Neutrophil (primary cell): ENCODE results near the gene VAMP8.
"Not testable (repeated sequence)": the region's sequence is repeated elsewhere in the genome, so short reads cannot be mapped to it uniquely, and the experiment has no call there.

ENCODE experiments used
- H3K27ac ChIP-seq: fragments of 200-600 bp; sonication (generic); 2 replicates; pipeline ENCODE4 v1.5.1; 2016; ENCODE audit warnings: mild to moderate bottlenecking, moderate library complexity
- H3K27me3 ChIP-seq: fragments of 200-600 bp; sonication (generic); 2 replicates; pipeline ENCODE4 v1.6.0; 2016; ENCODE audit warnings: mild to moderate bottlenecking
- H3K36me3 ChIP-seq: fragments of 200-600 bp; sonication (generic); 2 replicates; pipeline ENCODE4 v1.5.1; 2017
- H3K4me1 ChIP-seq, 2 experiments: fragments of 200-600 bp in 1 of 2; sonication (generic) in 1 of 2; 1 replicate in 1 of 2; 2 replicates in 1 of 2; pipeline versions ENCODE4 v1.5.1 to v1.6.1; 2013 to 2016; ENCODE audit warnings: low read depth in 1 of 2, low read length in 1 of 2, mild to moderate bottlenecking in 1 of 2, moderate library complexity in 1 of 2; ENCODE audit not compliant: control insufficient read depth in 1 of 2, insufficient read depth in 1 of 2
- H3K4me3 ChIP-seq, 2 experiments: fragments of 200-600 bp in 1 of 2; sonication (generic) in 1 of 2; 1 replicate in 1 of 2; 2 replicates in 1 of 2; pipeline ENCODE4 v1.5.1; 2013 to 2016; ENCODE audit warnings: low read depth in 1 of 2, low read length in 1 of 2, mild to moderate bottlenecking in 1 of 2, moderate library complexity in 1 of 2
- H3K9me3 ChIP-seq: fragments of 200-600 bp; sonication (generic); 2 replicates; pipeline ENCODE4 v1.5.1; 2016
- TF ChIP-seq, protein P1 (sequence below): fragments of 200-600 bp; sonication (generic); IDR thresholded peaks from 2 replicates; pipeline ENCODE4 v1.5.1; 2016; ENCODE audit warnings: antibody characterized with exemption

VAMP8 gene

DNA sequence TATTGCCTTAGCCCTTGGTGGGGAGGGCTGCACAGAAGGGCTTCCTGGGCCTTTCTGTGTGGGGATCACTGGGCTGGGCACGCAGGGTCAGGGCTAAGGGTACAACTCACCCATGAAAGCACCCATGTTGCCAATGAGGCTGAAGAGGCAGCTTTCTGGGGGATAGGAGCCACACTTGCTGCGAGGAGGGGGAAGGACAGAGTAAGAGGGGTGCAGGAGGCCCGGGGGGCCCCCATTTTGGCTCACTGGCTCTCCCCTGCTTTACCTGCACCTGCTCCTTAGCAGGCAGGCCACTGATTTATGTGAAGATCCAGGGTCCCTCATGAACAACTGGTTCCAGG lies 22.8 kb downstream of the VAMP8 start:
- H3K27ac ChIP-seq = no peak overlapping the region
- TF ChIP-seq, protein P1, sequence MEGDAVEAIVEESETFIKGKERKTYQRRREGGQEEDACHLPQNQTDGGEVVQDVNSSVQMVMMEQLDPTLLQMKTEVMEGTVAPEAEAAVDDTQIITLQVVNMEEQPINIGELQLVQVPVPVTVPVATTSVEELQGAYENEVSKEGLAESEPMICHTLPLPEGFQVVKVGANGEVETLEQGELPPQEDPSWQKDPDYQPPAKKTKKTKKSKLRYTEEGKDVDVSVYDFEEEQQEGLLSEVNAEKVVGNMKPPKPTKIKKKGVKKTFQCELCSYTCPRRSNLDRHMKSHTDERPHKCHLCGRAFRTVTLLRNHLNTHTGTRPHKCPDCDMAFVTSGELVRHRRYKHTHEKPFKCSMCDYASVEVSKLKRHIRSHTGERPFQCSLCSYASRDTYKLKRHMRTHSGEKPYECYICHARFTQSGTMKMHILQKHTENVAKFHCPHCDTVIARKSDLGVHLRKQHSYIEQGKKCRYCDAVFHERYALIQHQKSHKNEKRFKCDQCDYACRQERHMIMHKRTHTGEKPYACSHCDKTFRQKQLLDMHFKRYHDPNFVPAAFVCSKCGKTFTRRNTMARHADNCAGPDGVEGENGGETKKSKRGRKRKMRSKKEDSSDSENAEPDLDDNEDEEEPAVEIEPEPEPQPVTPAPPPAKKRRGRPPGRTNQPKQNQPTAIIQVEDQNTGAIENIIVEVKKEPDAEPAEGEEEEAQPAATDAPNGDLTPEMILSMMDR = no peak
- no peak overlapping the region for H3K4me3 ChIP-seq
- H3K27me3 ChIP-seq = peaks cover 14% of the 10 kb centered on the region
- peaks cover 46 to 54% of the 10 kb centered on the region in 2 experiments for H3K4me1 ChIP-seq
- peaks cover 39% of the 10 kb centered on the region for H3K36me3 ChIP-seq
- H3K9me3 ChIP-seq = no peaks in the 10 kb centered on the region

- peaks cover 14% of the 10 kb centered on the region for H3K27me3 ChIP-seq
- no peak overlapping the region for H3K4me3 ChIP-seq
- TF ChIP-seq, protein P1 = no peak
- peaks cover 49% of the 10 kb centered on the region for H3K36me3 ChIP-seq
- no peak overlapping the region for H3K27ac ChIP-seq
- peaks cover 47 to 56% of the 10 kb centered on the region in 2 experiments for H3K4me1 ChIP-seq
- H3K9me3 ChIP-seq = no peaks in the 10 kb centered on the region
Observed at GRCh38 chr2:85600951-85601770, 23.8 kb downstream of the VAMP8 start.

- TF ChIP-seq, protein P1 = no peak
- Histone ChIP-seq H3K9me3 (no peaks in the 10 kb centered on the region), H3K4me1 (peaks cover 41 to 51% of the 10 kb centered on the region in 2 experiments), H3K27ac (peak overlapping the region; percentile 45), H3K27me3 (peaks cover 14% of the 10 kb centered on the region), H3K36me3 (peaks cover 45% of the 10 kb centered on the region), H3K4me3 (peak overlapping the region; percentile 66 to 75)
Observed at GRCh38 chr2:85601771-85602475, 24.5 kb downstream of the VAMP8 start.

- Histone ChIP-seq H3K27me3 (peaks cover 14% of the 10 kb centered on the region), H3K4me1 (peaks cover 46 to 54% of the 10 kb centered on the region in 2 experiments), H3K9me3 (no peaks in the 10 kb centered on the region), H3K36me3 (peaks cover 42% of the 10 kb centered on the region), H3K4me3 (peak within 1 kb of the TSS; percentile 66 to 75), H3K27ac (peak within 1 kb of the TSS; percentile 45)
- TF ChIP-seq, protein P1 = peak; percentile 46
Observed at GRCh38 chr2:85602476-85603234, 25.3 kb downstream of the VAMP8 start, which contains the start of gene TMEM150A. TSS of gene TMEM150A (minus strand) at chr2:85602698. CDS start at chr2:85601948, 750 bp downstream.

DNA sequence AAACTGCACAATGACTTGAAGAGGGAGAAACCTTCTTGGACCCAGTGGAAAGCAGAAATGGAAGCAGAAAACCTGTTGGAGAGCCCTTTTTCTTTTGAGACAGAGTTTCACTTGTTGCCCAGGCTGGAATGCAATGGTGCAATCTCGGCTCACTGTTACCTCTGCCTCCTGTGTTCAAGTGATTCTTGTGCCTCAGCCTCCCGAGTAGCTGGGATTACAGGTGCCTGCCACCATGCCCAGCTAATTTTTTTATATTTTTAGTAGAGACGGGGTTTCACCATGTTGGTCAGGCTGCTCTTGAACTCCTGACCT lies 26.7 kb downstream of the VAMP8 start:
- H3K4me3 ChIP-seq = peak overlapping the region in 1 of 2 experiments; percentile 75
- not testable (repeated sequence) for H3K9me3 ChIP-seq, H3K27ac ChIP-seq
- H3K4me1 ChIP-seq = peaks cover 61 to 65% of the 10 kb centered on the region in 2 experiments
- H3K27me3 ChIP-seq = peaks cover 14% of the 10 kb centered on the region
- peaks cover 42% of the 10 kb centered on the region for H3K36me3 ChIP-seq
